ENCODE measurements around the gene CKAP2L. TPM values are rescaled to one million over a fixed set of nuclear protein-coding genes. Genes with fewer than 3 reads are reported as not detected.

The CKAP2L gene
- total RNA-seq, 1 experiment from 2014 or later: 23.3 TPM

DNA sequence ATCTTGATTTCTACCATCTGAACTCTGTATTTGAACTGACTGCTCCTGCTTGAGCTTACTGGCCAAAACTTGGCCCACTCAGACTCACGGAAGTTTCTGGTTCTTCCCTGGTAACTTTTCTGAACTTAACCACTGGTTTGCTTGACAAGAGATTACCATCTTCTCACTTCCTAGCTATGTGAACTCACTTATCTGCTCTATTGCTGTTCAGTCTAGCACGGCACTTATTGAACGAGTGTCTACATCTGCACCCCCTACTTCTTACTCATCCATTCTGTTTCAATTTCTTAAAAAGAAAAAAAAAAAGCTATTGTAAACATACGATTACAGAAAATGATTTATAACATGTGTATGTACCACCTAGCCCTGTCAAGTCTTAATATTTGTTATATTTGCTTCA is 9.0 kb downstream of the CKAP2L start:
- H3K27me3 Mint-ChIP-seq (ENCODE audit: low read depth): no peaks in the 10 kb centered on the region

More for the DNA sequence above, 9.0 kb downstream of the CKAP2L start:
- Histone ChIP-seq H4K5ac (ENCODE audit: insufficient read length, low read depth, low read length) (no peak overlapping the region), H3K27me3 (ENCODE audit: insufficient read depth, low read length) (no peaks in the 10 kb centered on the region), H4K8ac (replicated peaks; ENCODE audit: insufficient read length, low read depth, low read length) (no peak overlapping the region), H3K18ac (ENCODE audit: insufficient read length, low read depth, low read length) (no peak overlapping the region), H3K79me1 (ENCODE audit: insufficient read depth, low read depth, low read length, poor library complexity, severe bottlenecking) (peaks cover 3% of the 10 kb centered on the region), H3K56ac (ENCODE audit: insufficient read length, low read depth, low read length) (no peak overlapping the region), H3T11ph (ENCODE audit: low read length) (no peak overlapping the region), H2AK5ac (ENCODE audit: insufficient read length, low read length) (no peak overlapping the region), H2BK15ac (ENCODE audit: low read depth, low read length) (no peak overlapping the region), H3K27ac (ENCODE audit: insufficient read length, low read depth, low read length) (no peak overlapping the region), H4K91ac (ENCODE audit: insufficient read length, low read depth, low read length) (no peak overlapping the region), H2BK5ac (ENCODE audit: insufficient read length, low read length) (no peak overlapping the region), H4K20me1 (ENCODE audit: control insufficient read depth, insufficient read depth, insufficient read length) (no peaks in the 10 kb centered on the region), H3K23ac (ENCODE audit: insufficient read length, low read depth, low read length) (no peak overlapping the region), H3K79me2 (ENCODE audit: insufficient read depth, low read length) (no peaks in the 10 kb centered on the region), H2BK120ac (ENCODE audit: low read depth, low read length, poor library complexity, severe bottlenecking) (no peak overlapping the region), H3K9ac (ENCODE audit: extremely low read depth, insufficient read length, low read length) (no peak overlapping the region), H2BK12ac (ENCODE audit: insufficient read length, low read depth, low read length) (no peak overlapping the region), H3K4me2 (ENCODE audit: insufficient read depth, insufficient read length, low read length) (no peak overlapping the region), H3K23me2 (ENCODE audit: insufficient read length, low read depth, low read length, poor library complexity, severe bottlenecking) (no peaks in the 10 kb centered on the region), H2AFZ (ENCODE audit: low read length) (no peak overlapping the region), H3K4me1 (ENCODE audit: insufficient read depth, low read length) (no peaks in the 10 kb centered on the region; the same call in 1 of the 2 replicates), H2BK20ac (ENCODE audit: low read depth, low read length, poor library complexity, severe bottlenecking) (no peak overlapping the region), H3K14ac (ENCODE audit: insufficient read depth, low read length) (no peak overlapping the region), H3K9me3 (ENCODE audit: control insufficient read depth, low read depth, low read length) (no peaks in the 10 kb centered on the region), H3K4ac (ENCODE audit: low read depth, low read length) (no peak overlapping the region)
- H3K36me3 Mint-ChIP-seq (ENCODE audit: insufficient read depth in 1 of 3, low read depth in 3 of 3): peaks cover 19 to 79% (median 79%) of the 10 kb centered on the region in 3 experiments; a peak in 6 of 7 replicates
- H3K4me3 Mint-ChIP-seq: no peak overlapping the region
- H3K9me3 Mint-ChIP-seq: no peaks in the 10 kb centered on the region
- H3K27ac Mint-ChIP-seq: peak overlapping the region in 1 of 3 experiments; percentile 37; a peak in 1 of 7 replicates
- TF ChIP-seq CTCF (conservative IDR thresholded peaks at IDR 0.05): no peak
- no peaks in the 10 kb centered on the region; a peak in 1 of 4 replicates for H3K4me1 Mint-ChIP-seq
- no CpG with 5 or more reads among the region's 4 CpGs for WGBS (ENCODE audit: extremely low coverage, insufficient read length, low lambda C conversion rate)
- DNase-seq: no peak
